Uterus (tissue), 4 donors: Measurements from ENCODE around the gene TTC7B. TPM values are rescaled to one million over a fixed set of nuclear protein-coding genes. Genes with fewer than 3 reads are reported as not detected.

Experiments used
- DNase-seq, 2 donors: peaks; one replicate each; pipeline ENCODE4 v3.0.0-alpha.2; 2019 to 2020
- H3K27ac ChIP-seq, 2 donors: fragments of 200-600 bp; sonication (generic); 1 replicate in 1 of 2; 2 replicates in 1 of 2; pipeline ENCODE4 v1.5.1; 2016 to 2018
- H3K27me3 ChIP-seq, 2 donors: fragments of 200-600 bp; sonication (generic); one replicate each; pipeline ENCODE4 v1.5.1; 2018 to 2019; ENCODE audit warnings: control low read depth in 1 of 2
- H3K36me3 ChIP-seq, 2 donors: fragments of 200-600 bp; sonication (generic); one replicate each; pipeline ENCODE4 v1.5.1; 2019; ENCODE audit warnings: control low read depth in 1 of 2
- H3K4me1 ChIP-seq, 2 donors: fragments of 200-600 bp; sonication (generic); one replicate each; pipeline ENCODE4 v1.5.1; 2018 to 2019; ENCODE audit warnings: control low read depth in 1 of 2
- H3K4me3 ChIP-seq, 2 donors: fragments of 200-600 bp; sonication (generic); 1 replicate in 1 of 2; 2 replicates in 1 of 2; pipeline ENCODE4 v1.5.1; 2018 to 2019; ENCODE audit warnings: mild to moderate bottlenecking in 1 of 2
- H3K9me3 ChIP-seq, 2 donors: fragments of 200-600 bp; sonication (generic); one replicate each; pipeline ENCODE4 v1.5.1; 2019; ENCODE audit warnings: control low read depth in 1 of 2
- POLR2A ChIP-seq, 2 donors: fragments of 450-650 bp; IDR thresholded peaks; one replicate each; pipeline ENCODE4 v1.6.1; 2016; ENCODE audit warnings: antibody characterized with exemption in 2 of 2, mild to moderate bottlenecking in 1 of 2, moderate library complexity in 1 of 2
- intact Hi-C: fragments of 100-400 bp; cut with DNase I; formaldehyde crosslinking; loops from one replicate; pipeline ENCODE4 v1.15.1; 2023; ENCODE audit warnings: low total_unique reads
- total RNA-seq, 4 donors: library from RNA; depleted of rRNA in 3 of 4; stranded (reverse); fragments of >200 nt in 3 of 4; gene quantifications; one replicate each; pipeline versions ENCODE4 v1.1.0 to v1.2.4, GENCODE V29; 2014 to 2023
- TF ChIP-seq, protein P1 (sequence below), 4 experiments: fragments of 200-600 bp in 2 of 4; fragments of 450-650 bp in 2 of 4; sonication (generic) in 2 of 4; IDR thresholded peaks; one replicate each; pipeline ENCODE4 v1.5.1; 2016 to 2019; ENCODE audit warnings: antibody characterized with exemption in 4 of 4, mild to moderate bottlenecking in 2 of 4, moderate library complexity in 1 of 4
- donor health status: DM: yes; HTN: yes; CAD: no.

TTC7B gene
- total RNA-seq, 4 donors from 2014 or later = 15.3 to 73.9 (median 28.0) TPM

DNA sequence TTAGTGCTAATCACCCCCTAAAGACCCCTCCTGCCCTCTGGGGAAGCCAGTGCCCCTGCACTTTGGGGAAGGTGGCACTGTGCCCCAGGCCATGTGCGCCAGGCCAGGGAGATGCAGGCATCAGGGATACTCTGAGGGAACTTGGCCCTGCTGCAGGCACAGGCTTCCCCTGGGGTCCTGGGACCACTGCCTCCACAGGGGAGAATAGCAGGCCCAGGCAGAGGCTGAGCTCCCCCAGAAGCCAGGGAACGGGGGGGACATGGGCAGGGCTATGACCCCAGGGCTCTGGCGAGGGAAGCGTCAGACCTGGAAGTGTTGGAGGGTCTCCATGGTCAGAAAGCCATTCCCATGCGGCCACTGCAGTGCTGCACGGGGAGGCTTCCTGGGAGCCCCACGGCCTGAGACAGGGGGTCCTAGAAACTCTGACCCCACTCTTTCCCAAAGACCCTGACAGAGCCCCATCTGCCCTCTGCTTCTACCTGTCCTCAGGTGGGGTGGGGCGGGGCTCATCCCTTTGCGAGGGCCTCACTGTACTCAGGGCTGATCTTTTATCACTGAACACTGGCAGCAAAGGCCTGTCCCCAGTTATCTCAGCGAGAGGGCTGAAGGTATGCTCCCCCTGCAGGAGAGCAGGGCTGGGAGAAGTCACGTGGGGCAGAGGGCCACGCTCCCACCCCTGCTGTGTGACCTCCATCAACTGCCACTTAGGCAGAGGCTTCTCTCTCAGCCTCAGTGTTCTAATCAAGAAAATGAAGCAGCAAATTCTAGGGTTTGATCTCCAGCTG, 259.4 kb downstream of the TTC7B start:
- Histone ChIP-seq H3K27me3 (no peaks in the 10 kb centered on the region), H3K9me3 (no peaks in the 10 kb centered on the region), H3K36me3 (no peaks in the 10 kb centered on the region), H3K4me3 (no peak overlapping the region), H3K27ac (no peak overlapping the region), H3K4me1 (peaks cover 0 to 3% of the 10 kb centered on the region in 2 donors)
- TF ChIP-seq, protein P1, sequence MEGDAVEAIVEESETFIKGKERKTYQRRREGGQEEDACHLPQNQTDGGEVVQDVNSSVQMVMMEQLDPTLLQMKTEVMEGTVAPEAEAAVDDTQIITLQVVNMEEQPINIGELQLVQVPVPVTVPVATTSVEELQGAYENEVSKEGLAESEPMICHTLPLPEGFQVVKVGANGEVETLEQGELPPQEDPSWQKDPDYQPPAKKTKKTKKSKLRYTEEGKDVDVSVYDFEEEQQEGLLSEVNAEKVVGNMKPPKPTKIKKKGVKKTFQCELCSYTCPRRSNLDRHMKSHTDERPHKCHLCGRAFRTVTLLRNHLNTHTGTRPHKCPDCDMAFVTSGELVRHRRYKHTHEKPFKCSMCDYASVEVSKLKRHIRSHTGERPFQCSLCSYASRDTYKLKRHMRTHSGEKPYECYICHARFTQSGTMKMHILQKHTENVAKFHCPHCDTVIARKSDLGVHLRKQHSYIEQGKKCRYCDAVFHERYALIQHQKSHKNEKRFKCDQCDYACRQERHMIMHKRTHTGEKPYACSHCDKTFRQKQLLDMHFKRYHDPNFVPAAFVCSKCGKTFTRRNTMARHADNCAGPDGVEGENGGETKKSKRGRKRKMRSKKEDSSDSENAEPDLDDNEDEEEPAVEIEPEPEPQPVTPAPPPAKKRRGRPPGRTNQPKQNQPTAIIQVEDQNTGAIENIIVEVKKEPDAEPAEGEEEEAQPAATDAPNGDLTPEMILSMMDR (IDR thresholded peaks at IDR 0.05) = no peak
- no peak for TF ChIP-seq POLR2A (IDR thresholded peaks at IDR 0.05)
- no peak for DNase-seq
- intact Hi-C loops = no loop called here

DNA sequence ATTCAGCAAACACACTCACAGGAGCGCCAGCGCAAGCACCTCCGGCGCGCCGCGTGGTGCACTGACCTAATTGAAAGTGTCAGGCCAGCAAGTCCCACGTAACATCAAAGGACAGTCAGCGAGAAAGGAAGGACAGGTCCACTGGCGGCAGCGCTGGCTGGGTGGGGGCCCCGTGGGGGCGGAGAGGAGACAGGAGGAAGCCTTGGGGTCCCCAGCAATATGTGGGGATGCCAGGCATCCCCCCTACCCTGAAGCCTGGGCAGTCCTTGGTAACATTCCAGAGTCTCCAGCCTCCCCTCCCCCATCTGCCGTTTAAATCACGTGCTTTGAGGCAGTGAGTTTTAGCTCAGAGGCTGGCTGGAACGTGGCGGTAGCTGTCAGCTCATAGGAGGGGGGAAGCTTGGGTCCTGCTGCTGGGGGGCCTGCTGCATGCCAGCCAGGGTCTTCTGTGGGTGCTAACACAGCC, 260.2 kb downstream of the TTC7B start:
- peaks cover 0 to 6% of the 10 kb centered on the region in 2 donors for H3K4me1 ChIP-seq
- TF ChIP-seq, protein P1 (IDR thresholded peaks at IDR 0.05) = no peak
- no peak for TF ChIP-seq POLR2A (IDR thresholded peaks at IDR 0.05)

DNA sequence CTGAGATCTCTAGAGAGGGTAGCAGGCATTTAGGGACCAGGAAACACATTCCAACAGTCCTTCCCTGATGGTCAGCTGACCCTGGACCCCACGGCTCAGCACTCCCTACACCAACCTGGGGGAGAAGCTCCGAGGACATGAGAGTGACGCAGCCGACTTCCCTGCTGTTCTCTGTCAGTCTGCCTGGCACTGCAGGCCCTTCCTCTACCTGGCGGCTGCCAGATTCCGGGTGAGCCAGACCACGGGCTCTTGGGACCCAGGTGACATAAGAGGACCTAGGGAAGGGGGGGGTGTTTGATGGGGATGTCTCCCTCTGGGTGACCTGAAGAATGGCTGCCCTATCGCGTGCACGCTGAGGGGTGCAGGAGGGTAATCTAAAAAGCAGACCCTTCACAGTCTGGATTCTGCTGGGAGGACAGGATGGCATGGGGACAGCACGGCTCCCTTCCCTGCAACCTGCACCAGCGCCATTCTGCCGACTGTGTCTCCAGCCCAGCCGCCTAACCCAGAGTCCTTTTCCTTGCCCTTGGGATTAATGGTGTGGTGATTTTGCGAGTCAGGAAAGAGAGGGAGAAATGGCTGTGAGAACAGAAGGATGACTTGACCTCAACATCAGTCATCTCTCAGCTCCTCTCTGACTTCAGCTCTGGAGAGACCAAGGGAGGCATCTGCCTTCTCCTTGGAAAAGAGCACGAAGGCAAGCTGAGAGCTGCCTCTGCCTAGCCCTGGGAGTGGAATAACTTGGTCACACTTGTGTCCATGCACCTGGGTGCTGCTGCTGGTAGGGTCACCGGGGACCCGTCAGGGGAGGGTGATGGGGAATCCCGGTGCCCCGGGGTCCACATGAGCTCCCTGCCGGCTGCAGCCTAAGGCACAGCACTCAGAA, 260.9 kb downstream of the TTC7B start:
- Histone ChIP-seq H3K36me3 (no peaks in the 10 kb centered on the region), H3K27me3 (no peaks in the 10 kb centered on the region), H3K4me3 (no peak overlapping the region), H3K4me1 (peaks cover 0 to 6% of the 10 kb centered on the region in 2 donors), H3K27ac (no peak overlapping the region), H3K9me3 (no peaks in the 10 kb centered on the region)
- intact Hi-C loops = no loop called here
- no peak for TF ChIP-seq POLR2A (IDR thresholded peaks at IDR 0.05)
- TF ChIP-seq, protein P1 (IDR thresholded peaks at IDR 0.05) = no peak
- no peak for DNase-seq

More for the DNA sequence above, 260.2 kb downstream of the TTC7B start:
- Histone ChIP-seq H3K27ac (no peak overlapping the region), H3K4me3 (no peak overlapping the region), H3K9me3 (no peaks in the 10 kb centered on the region), H3K36me3 (no peaks in the 10 kb centered on the region), H3K27me3 (no peaks in the 10 kb centered on the region)
- no peak for DNase-seq
- intact Hi-C loops = no loop called here

DNA sequence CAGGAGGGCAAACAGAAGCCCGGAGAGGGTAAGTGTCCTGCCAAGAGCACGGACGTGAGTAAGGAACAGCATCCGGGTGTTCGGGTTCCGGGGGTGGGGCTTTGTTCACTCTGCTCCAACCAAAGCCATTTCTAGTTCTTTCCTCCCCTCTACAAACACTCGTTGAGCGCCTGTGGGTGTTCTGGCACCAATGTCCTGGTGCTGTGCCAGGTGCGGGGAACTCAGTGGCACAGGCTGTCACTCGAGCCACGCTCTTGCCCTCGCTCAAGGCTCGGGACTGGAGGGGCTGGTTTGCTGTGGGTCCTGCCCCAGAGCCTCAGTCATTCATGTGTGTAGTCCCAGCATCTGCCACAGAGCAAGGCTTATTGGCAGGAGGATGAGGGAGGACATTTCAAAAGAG, 261.9 kb downstream of the TTC7B start:
- peaks cover 0 to 6% of the 10 kb centered on the region in 2 donors for H3K4me1 ChIP-seq
- H3K27ac ChIP-seq = no peak overlapping the region
- no peak for DNase-seq
- no peaks in the 10 kb centered on the region for H3K36me3 ChIP-seq
- no peak overlapping the region for H3K4me3 ChIP-seq
- H3K9me3 ChIP-seq = no peaks in the 10 kb centered on the region
- no peak for TF ChIP-seq POLR2A (IDR thresholded peaks at IDR 0.05)
- TF ChIP-seq, protein P1 (IDR thresholded peaks at IDR 0.05) = no peak
- intact Hi-C loops = no loop called here
- no peaks in the 10 kb centered on the region for H3K27me3 ChIP-seq
